HG03103 (cell line): ENCODE measurements around the gene LITAF.

Experiments used
- ATAC-seq: cut with Tn5 transposase; IDR thresholded peaks from one replicate; pipeline ENCODE4 v1.9.1; 2021; ENCODE audit warnings: low read depth; ENCODE audit not compliant: unreplicated experiment

LITAF gene

GRCh38 chr16:11586856-11587642, at the start of gene LITAF:
Gene LITAF (minus strand): TSS chr16:11586919. CDS start chr16:11556730, 30,189 bp downstream.
- ATAC-seq: peak; percentile 42

- no peak for ATAC-seq
Measured at GRCh38 chr16:11636172-11636721, 49.5 kb upstream of the LITAF start.

- ATAC-seq: no peak
Measured at GRCh38 chr16:11635679-11636171, 49.0 kb upstream of the LITAF start.

GRCh38 chr16:11635113-11635652, 48.5 kb upstream of the LITAF start:
- ATAC-seq: no peak

GRCh38 chr16:11634312-11634711, 47.6 kb upstream of the LITAF start:
- ATAC-seq: no peak

GRCh38 chr16:11633113-11633512, 46.4 kb upstream of the LITAF start:
- no peak for ATAC-seq

- no peak for ATAC-seq
Measured at GRCh38 chr16:11632455-11632939, 45.8 kb upstream of the LITAF start.

GRCh38 chr16:11631214-11631613, 44.5 kb upstream of the LITAF start:
- no peak for ATAC-seq

- no peak for ATAC-seq
Measured at GRCh38 chr16:11630768-11631056, 44.0 kb upstream of the LITAF start.

- no peak for ATAC-seq
Measured at GRCh38 chr16:11630046-11630767, 43.5 kb upstream of the LITAF start.

GRCh38 chr16:11629071-11630030, 42.6 kb upstream of the LITAF start:
- ATAC-seq: no peak

GRCh38 chr16:11627822-11628457, 41.2 kb upstream of the LITAF start:
- no peak for ATAC-seq

- ATAC-seq: no peak
Measured at GRCh38 chr16:11627292-11627663, 40.6 kb upstream of the LITAF start.

GRCh38 chr16:11626657-11627291, 40.1 kb upstream of the LITAF start:
- no peak for ATAC-seq

- no peak for ATAC-seq
Measured at GRCh38 chr16:11625769-11626168, 39.0 kb upstream of the LITAF start.

GRCh38 chr16:11624636-11625607, 38.2 kb upstream of the LITAF start:
- no peak for ATAC-seq

- ATAC-seq: no peak
Measured at GRCh38 chr16:11624205-11624604, 37.5 kb upstream of the LITAF start.
